GM04503 (cell line): ENCODE measurements around the gene SULT1B1.

Source experiments
- DNase-seq: peaks from one replicate; pipeline ENCODE4 v3.0.0-alpha.2; 2012; ENCODE audit warnings: low read depth

Gene SULT1B1

DNA sequence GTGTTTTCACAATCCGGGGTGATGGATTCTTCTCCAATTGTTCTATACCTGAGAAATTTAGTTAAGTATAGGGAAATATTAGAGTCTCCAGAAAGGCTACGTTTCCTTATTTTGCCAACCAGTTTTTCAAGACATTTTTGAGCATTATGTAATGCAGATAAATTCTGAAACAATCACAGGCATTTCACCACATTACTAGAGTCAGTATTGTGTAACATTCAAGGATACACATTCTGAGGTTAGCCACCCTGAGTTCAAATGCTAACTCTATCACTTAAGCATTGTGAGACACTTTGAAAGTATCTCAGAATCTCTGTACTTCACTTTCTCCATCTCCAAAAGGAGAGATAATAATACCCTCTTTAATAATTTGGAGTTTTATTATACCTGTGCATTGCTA is 10.6 kb downstream of the SULT1B1 start:
- DNase-seq = no peak

DNA sequence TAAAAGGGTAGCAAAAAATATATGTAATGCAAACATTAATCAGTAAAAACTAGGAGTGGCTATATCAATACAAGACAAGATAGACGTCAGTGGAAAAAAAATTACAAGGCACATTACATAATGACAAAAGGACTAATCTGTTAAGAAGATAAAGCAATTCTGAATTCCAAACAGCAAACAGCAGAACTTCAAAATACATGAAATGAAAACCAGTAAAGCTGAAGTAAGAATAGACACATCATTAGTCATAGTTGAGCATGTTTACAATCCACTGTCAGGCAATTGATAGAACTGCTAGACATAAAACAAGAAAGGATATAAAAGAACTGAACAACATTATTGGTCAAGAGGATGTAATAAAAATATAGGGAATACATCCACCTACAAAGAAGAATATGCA is 12.2 kb downstream of the SULT1B1 start:
- DNase-seq = no peak

DNA sequence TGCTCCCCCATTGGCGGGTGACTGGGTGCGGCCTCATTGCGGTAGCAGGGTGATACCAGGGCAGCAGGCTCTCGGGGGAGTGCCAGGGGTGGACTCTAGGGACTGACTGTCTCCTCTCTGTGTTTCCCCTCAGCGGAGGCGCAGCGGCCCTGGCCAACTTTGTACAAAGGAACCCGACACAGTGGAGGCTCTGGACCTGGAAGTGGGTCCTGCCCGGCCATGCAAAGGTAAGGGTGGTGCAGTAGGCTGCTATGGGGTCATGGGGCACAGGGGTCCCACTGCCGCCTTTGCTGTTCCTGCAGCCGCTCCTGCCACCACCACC is 16.3 kb downstream of the SULT1B1 start:
- DNase-seq = no peak

DNA sequence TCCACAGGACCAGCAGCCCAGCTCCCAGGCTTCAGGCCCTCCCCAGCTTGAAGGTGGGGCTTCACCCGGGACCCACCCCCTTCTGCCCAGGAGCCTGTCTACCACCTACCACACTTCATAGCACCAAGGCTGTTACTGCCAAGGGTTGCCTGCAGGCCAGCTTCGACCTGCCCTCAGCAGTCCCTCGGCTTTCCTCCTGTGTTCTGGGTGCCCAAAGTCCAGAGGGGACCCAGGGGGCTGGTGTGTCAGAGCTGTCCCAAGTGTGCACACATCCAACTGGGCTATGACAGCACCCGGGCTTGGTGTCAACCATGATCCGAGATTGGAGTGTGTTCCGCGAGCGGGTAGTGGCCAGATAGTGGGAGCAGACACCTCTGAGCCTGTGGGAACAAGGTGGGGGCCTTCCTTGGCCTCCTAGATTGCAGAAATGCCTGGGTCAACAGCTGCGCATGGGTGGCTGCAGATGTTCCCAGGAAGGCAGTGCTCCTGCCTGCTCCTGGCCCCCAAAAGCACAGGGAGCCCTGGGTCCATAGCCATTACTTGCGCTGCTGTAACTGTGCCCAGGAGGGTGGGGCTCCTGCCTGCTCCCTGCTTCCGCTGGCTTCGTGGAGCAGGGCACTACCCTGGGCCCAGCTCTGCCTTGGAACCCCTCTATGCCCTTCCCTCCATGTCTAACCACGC is 16.8 kb downstream of the SULT1B1 start:
- no peak for DNase-seq

- no peak for DNase-seq
These were observed 17.8 kb downstream of the SULT1B1 start for GRCh38 chr4:69742596-69742995.

GRCh38 chr4:69738872-69739271 is 21.5 kb downstream of the SULT1B1 start:
- no peak for DNase-seq

DNA sequence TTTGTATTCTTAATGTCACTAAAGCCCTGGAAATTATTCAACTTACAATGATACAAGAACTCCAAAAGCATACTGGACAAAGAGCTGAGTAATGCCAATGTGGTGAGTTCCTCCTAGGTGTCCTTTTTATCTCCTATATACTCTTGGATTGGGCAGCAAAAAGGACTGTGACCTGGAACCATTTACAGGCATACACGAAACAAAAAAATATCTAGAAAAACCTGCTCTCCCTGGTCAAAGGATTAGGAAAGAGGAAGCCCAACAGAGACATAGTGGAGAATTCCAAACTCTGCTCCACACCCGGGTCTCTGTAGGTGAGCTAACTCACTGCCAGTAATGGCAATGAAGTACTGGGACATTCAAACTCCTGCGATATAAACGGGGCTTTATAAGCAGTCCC is 25.3 kb downstream of the SULT1B1 start:
- DNase-seq = no peak

- DNase-seq = no peak
These were observed 28.6 kb downstream of the SULT1B1 start for GRCh38 chr4:69731847-69732246.

DNA sequence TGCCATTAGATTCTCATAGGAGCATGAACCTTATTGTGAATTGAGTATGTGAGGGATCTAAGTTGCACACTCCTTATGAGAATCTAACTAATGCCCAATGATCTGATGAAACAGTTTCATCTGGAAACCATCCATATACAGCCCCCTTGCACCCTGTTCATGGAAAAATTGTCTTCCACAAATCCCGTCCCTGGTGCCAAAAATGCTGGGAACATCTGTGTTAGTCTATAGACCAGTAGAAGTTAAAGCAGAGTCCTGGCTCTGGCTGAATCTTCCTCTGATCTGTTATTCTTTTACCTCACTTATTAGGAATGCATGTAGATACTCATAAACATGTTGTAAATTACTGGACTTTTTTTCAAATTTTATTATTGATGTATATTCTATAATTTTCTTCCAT is 29.2 kb downstream of the SULT1B1 start:
- no peak for DNase-seq

- DNase-seq = no peak
These were observed 30.4 kb downstream of the SULT1B1 start for GRCh38 chr4:69730002-69730401.

DNA sequence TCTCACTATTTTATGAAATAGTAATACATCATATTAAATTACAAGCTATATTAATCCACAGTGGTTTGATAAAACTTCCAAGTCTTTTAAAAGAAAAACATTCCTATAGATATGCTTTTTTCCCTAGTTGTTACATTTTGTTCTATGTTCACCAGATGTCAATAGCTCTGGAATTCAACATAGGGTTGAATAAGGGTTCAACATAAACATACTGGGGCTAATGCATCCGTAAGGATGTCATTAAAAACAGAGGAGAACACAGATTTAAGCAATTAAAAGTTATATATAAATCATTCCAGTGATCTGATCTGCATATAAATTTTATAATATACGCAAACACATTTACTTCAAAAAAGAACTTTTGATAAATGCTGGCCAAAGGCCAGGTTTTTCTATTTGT is 32.5 kb downstream of the SULT1B1 start:
- DNase-seq = no peak

DNA sequence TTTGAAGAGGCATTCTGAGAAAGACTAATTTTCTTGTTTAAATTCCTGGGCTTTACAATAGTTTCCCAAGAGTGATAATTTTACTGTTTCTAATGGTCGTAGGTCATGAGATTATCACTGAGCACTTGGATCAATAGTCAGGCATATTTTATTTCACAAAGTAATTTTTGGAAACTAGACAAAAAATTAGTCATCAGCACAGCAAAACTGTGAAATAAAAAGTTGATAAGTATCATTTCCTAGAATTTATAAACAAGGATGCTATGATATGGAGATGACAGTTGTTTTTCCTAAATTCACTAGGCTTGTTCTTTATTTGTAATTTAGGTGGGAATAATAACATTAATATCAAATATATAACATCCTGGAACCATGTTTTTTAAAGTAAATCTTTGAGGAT is 33.0 kb downstream of the SULT1B1 start:
- DNase-seq = no peak

DNA sequence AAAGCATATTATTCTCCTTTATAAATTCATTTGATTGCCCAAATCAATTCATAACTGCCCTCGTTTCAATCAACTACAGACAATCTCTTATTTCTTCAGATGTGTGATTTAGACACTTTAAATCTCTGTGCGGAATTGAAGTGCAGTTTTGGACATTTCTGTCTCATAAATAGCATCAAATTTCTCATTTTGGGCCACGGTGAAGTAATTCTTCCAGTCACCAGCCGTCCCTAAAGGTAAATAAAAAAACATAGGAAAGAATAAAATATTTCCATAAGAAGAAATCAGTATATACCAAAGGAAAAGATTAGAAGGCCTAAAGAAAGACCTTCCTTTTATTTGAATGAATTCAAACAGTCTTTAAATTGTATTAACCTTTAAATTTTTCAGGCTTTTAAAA is 33.4 kb downstream of the SULT1B1 start:
- DNase-seq = no peak

- no peak for DNase-seq
These were observed 41.8 kb downstream of the SULT1B1 start for GRCh38 chr4:69718396-69719271.

GRCh38 chr4:69717778-69718177 is 42.6 kb downstream of the SULT1B1 start:
- DNase-seq = no peak

DNA sequence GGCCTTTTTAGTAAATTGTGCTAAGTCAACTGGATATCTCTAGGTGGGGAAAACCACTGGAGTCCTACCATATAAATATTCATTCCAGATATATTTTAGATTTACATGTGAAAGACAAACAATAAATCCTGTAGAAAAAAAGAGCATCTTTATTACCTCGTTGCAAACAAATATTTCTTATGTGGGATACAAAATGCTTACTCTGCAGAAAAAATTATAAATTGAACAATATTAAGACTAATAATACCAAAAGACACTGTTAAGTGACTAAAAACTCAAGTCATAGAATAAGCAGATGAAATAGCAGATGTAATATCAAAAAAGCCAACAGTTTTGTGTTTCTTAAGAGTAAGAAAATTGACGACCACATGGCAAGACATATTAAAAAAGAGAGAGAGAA is 43.8 kb downstream of the SULT1B1 start:
- no peak for DNase-seq

DNA sequence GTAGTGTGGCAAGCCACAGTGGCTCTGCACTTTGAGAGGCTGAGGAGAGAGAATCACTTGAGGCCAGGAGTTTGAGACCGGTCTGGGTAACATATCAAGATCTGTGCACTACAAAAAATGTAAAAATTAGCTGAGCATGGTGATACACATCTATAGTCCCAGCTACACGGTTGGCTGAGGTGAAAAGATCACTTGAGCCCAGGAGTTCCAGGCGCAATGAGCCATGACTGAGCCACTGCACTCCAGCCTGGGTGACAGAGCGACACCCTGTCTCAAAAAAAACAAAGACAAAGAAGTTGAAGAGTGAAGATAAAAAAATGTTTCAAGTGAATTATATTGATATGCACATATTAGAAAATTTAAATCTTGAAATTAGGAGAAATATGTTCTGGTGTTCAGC is 46.3 kb downstream of the SULT1B1 start:
- no peak for DNase-seq

GRCh38 chr4:69713593-69713992 is 46.8 kb downstream of the SULT1B1 start:
- DNase-seq = no peak

DNA sequence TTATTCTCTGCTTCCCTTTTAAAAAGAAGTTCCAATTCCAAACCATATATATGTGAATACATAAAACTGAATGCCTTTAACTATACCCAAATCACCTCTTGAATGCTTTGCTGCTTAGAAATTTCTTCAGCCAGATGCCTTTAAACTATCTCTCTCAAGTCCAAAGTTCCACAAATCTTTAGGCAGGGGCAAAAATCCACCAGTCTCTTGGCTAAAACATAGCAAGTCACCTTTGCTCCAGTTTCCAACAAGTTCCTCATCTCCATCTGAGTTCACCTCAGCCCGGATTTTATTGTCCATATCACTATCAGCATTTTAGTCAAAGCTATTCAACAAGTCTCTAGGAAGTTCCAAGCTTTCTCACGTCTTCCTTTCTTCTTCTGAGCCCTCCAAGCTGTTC is 49.8 kb downstream of the SULT1B1 start:
- DNase-seq = no peak

DNA sequence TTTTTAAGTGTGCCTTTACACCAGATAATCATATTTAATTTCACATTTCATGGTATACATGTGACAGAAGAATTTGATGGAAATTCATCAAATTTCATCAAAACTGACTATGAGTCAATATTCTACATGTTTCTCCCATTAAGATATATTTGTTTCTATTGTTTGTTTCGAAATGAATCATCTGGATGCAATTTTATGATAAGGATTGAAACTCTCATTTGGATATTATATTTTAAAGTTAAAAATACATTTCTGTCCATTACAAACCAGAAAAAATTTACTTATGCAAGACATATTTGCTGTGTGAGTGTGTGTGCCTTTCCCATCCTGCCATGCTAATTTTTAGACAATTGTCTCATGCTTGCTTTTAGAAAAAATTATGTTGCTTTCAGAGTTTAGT is 52.2 kb downstream of the SULT1B1 start:
- DNase-seq = no peak

DNA sequence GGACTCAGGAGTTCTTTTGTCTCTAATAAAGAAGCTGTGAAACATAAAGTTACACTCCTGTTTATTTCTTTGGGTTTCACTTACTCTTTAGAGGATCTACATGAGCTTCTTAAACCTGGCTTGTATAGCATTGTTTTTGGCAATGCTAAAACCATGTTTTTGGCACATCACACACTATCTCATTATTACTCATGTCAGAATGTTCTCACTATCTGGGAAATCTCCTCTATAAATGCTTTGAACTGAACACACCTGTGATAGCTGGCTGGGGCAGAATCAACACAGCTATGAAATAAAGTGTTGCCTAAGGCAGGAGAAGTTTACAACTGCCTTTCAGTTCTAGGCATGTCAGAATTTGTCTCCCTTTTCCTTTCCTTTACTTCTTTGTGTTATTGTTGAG is 52.6 kb downstream of the SULT1B1 start:
- DNase-seq = no peak

DNA sequence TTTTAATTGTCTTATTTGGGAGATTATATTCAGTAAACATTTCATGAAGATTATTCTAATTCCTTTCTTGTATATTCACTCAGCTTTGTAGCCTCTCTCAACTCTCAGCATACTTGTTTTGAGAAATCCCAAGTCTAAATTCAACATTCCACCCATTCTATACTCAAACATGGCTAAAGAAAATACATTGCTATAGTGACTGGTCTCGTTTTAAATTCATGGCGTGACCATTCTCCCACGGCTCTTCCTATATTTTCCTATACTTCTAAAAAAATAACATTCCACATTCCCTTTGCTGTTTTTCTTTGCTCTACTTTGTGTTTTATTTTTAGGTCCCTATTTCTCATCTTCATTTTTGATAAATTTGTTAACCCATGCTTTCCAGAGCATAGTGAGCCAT is 58.2 kb downstream of the SULT1B1 start:
- no peak for DNase-seq

DNA sequence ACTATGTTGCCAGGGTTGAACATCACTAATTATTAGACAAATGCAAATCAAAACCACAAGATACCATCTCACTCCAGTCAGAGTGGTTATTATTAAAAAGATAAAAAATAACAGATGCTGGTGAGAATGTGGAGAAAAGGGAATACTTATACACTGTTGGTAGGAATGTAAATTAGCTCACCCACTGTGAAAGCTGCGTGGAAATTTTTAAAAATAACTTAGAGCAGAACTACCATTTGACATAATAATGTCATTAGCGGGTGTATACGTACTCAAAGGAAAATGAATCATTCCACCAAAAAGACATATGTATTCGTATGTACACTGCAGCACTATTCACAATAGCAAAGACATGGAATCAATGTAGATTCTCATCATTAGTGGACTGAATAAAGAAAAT is 58.7 kb downstream of the SULT1B1 start:
- DNase-seq = no peak
